Measurements from ENCODE around the gene ACO2. TPM values are rescaled to one million over a fixed set of nuclear protein-coding genes. Genes with fewer than 3 reads are reported as not detected.
"Not testable (repeated sequence)": the region's sequence is repeated elsewhere in the genome, so short reads cannot be mapped to it uniquely, and the experiment has no call there.

ACO2 gene
- 64.6 TPM for polyA plus RNA-seq (2013, experiment 1 of 2; ENCODE audit: insufficient read length)
- 60.3 TPM for polyA plus RNA-seq (2013, experiment 2 of 2; ENCODE audit: insufficient read length)

DNA sequence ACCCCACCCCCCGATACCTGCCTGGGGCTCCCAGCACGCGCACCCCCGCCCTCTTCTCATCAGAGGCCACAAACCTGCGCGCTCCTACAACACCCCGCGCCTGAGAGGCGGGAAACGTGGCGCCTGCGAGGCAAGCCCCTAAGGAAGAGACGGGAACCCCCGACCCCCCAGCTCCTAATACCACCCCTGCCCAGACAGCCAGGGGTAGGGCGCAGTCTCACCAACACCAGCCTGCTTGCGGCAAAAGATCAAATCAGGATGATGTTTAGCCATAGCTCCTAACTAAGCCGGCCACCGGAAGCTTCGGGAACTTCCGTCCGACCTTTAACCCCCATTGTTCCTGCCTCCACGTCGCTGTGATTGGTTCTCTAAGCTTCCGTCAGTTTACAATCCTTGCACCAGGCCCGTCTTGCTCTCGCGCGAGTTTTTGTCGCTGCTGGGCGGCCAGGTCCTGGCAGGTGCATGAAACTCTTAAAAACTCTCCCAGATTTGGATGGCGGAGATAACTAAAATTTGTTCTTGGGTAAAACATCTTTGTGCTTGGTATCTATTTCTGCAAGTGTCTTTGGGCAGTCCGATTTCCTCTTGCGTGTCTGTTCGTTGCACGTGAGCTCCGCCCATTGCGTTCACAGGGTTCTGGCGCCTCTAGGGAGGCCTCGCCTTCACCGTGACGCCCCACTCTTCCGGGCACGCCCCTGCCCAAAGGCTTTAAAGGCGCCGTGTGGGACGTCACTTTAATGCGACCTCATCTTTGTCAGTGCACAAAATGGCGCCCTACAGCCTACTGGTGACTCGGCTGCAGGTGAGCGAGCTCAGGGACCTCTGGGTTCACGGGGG, at the start of gene ACO2, which contains the start of gene PHF5A:
TSS of gene ACO2 (plus strand) at position 737 of the 837 bp plus-strand sequence. CDS start at position 767, 30 bp downstream.
TSS of gene PHF5A (minus strand) at position 312 of the 837 bp plus-strand sequence. CDS start at position 273, 39 bp downstream.
- DNase-seq = peak; percentile 98

DNA sequence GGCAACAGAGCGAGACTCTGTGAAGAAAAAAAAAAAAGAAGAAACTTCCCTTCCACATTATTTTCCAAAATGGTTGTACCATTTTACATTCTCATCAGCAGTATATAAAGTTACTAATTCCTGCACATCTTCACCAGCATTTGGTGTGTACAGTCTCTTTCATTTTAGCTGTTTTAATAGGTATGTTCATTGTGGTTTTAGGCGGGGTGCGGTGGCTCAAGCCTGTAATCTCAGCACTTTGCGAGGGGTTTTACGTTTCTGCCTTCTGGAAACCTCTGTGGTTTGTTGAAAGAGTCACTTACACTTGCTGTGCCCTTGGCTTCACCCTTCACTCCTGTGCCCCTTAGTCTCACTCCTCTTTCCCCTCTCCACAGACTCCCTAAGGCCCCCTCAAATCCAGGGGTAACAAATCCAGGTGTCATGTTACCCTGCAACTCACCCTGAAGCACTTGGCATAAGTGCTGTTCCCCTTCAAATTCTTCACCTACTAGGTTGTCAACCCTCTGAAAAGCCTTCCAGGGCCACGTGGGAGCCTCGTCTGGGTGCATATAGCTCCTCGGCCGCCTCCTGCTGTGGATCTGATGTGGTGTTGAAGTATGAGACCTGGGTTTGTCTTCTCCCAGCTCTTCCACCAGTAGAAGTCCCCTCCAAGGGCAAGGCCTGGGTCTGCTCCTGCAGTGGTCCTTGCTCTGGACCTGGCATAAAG, 43.1 kb upstream of the ACO2 start:
- DNase-seq = no peak

DNA sequence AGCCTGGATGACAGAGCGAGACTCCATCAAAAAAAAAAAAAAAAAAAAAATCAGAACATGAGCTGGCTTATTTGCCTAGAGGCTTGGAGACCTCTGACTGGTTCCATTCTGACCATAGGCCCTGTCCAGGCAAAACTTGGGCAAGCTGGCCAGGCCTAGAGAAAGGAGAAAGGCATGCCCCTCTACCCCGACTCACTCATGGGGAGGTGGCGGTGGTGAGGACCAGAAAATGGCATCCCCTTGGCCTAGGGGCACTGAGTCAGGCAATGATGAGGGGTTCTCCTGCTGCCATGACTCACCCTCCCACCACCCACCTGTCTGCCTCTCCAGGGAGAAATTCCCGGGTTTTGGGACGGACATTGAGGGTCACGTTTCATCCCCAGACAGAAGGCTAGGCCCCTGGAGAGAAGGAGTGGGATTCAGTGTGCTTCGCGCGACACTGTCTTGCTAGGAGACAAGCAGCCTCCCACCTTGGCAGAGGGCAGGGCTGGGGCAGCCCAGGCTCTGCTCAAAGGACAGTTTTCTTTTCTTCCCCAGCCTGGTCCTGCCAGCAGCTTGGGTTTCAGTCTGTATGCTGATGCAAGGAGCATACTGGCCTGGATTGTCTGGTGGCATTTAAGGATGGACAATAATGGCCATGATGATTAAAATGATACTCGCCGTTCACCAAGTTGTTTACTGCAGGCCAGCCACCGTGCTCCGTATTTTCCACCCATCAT, 39.5 kb upstream of the ACO2 start:
- no peak for DNase-seq

DNA sequence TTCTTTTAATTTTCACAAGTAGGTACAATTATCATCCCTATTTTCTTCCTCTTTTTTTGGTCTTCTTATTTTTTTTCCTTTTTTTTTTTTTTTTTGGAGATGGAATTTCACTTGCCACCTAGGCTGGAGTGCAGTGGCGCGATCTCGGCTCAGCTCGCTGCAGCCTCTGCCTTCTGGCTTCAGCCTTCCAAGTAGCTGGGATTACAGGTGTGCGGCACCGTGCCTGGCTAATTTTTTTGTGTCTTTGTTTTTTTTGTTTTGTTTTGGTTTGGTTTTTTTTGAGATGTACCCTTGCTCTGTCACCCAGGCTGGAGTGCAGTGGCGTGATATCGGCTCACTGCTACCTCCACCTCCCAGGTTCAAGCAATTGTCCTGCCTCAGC, 39.0 kb upstream of the ACO2 start:
- DNase-seq = no peak

DNA sequence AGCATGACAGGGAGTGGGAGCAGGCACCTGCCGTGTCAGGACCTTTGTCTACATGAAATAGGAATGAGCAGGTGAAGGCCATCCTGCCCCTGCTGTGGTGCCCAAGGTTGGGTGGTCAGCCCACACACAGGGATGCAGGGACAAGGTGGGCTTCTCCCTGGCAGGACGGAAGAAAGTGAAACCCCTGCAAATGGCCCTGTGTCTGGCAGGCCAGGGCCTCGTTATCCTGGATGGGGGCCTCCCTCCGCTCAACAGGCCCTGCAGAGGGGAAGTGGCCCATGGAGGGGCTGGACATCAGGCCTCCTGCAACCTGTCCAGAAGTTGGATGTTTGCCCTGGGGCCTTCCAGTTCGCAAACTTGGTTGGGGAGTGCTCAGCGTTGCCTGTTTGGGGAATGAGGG, 37.3 kb upstream of the ACO2 start:
- DNase-seq = no peak

DNA sequence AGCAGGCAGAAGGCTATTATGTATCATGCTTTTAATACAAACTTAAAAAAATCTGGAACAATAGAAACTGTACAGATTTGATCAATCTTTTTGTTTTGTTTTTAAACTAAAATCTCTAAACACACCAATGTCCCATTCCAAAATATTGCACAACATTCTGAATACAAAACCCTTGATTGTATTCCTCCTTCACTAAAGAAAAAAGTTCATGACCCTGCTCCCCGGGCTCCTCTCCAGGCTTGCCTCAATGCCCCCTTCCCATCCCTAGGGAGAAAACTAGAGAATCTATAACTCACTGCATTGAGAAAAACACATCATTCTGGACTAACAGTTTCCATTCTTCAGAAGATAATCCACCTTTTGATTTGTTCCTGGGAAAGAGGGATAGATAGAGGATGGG, 35.4 kb upstream of the ACO2 start:
- DNase-seq = not testable (repeated sequence)

DNA sequence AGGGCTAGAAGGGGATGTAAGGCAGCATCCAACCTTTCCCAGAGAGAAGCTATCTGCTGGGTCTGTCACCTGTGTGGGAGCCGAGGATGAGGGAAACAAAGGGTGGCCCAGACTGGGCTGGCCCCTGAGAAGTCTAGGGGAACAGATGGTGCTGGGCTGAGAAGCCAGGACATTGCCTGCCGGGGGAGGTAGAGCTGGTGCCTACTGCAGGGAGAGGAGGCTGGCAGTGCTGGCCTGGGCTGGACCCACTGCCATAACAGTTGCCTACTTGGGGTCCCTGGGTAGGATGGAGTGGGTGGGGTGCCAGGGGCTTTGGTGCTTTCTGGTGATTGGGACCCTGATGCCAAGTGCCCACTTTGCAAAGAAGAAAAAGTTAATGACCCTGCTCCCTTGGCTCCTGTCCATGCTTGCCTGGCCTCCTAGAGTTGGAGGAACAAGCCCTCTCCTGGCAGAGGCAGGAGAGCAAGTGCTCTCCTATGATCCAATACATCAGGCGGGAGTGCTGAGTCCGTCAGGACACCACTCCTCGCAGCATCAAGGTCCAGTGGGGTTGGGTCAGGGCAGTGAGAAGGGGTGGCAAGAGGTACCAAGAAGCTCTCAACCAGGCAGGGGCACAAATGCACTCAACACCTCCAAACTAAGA, 34.4 kb upstream of the ACO2 start:
- DNase-seq = not testable (repeated sequence)

DNA sequence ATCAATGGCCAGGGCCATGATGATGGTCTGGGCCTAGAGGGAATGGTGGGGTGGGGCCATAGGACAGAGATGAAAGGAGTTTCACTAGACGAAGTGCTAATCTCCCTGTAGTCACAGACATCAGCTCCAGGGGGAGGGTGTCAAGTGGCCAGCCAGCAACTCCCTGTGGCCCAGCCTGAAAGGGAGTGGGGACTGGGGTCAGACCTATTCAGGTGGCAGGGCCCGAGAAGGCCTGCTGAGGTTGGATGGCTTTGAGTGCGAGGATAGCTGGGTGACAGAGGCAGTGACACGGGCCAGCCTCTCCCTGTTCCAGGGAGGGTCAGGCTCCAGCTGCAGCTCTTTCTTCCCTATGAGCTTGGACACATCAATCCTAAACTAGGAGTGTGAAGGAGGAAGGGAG, 33.4 kb upstream of the ACO2 start:
- DNase-seq = no peak

DNA sequence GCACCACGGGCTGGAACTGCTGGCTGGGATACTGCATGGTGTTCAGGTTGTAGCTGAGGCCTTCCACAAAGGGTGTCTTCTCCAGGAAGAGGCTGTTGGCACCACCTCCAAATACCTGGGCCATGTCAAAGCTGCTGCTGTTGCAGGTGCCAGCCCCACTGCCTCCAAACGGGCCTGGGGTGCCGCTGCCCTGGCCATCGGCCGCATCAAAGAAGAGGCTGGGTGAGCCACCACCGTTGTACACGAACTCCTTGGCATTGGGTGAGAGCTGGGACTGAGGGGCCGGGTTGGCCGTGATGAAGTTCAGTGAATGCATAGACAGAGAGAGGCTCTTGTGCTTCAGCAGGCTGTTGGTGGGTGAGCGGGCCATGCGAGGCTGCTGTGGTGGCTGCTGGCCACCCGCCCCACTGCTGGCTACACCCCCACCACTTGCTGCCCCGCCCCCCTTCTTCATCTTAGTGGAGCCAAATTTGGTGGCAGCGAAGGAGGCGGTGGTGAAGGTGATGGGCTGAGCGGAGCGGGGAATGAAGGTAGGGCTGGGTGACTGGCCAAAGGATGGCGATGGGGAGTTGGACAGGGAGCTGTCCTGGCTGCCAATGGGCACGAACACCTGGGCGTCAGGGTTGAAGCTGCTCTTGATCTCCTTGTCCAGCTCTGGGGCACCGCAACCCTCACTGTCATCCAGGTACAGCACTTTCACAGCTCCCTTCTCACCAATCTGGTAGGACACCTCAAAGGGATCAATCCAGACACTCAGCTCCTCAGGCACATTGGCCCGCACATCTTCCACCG, 32.4 kb upstream of the ACO2 start:
- DNase-seq = no peak

DNA sequence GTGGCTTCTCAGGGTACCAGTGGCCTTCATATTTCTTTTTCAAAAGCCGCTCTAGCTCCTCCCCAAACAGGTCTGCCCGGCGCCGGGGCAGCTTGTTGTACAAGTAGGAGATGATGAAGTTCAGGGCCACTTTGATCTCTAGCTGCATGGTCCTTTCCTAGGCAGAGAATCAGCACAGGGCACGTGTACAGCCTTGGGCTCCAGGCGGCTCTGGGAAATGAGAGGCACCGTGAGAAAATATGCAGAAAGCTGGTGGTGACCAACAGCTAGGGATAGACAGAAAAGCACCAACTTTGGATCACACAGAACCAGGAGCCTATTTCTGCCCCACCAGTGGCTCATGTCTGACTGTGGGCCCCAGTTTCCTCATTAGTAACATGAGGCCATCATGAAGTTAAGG, 31.7 kb upstream of the ACO2 start:
- no peak for DNase-seq

DNA sequence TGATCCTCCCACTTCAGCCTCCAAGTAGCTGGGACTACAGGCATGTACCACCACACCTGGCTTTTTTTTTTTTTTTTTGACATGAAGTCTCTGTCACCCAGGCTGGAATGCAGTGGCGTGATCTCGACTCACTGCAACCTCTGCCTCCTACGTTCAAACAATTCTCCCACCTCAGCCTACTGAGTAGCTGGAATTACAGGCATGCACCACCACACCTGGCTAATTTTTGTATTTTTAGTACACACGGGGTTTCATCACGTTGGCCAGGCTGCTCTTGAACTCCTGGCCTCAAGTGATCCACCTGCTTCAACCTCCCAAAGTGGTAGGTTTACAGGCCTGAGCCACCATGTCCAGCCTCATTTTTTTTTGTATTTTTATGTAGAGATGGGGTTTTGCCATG, 28.4 kb upstream of the ACO2 start:
- DNase-seq = not testable (repeated sequence)

DNA sequence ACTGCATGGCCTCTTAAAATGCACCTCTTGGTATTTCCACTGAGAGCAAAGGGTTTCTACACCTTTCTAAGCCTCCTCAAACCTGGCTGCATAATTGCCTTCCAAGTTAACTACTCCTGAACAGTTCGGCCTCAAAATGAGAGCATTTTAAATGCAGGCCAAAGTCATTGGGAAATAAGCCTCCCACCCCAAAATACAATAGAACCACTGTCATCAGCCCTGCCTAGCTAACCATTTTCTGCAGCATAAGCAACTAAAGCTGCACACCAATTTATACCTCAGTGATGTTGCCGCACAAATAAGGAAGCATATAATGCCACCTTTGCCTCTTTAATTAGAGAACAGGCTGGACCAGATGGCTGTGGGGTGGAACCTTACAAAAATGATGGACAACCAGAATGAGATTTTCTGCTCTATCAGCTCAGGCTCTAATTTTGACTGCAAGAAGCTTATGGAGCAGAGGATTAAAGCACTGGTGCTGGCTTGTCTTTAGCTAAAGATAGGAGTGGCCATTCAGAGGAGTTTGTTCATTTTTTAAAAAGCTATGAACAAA, 26.6 kb upstream of the ACO2 start:
- DNase-seq = no peak

DNA sequence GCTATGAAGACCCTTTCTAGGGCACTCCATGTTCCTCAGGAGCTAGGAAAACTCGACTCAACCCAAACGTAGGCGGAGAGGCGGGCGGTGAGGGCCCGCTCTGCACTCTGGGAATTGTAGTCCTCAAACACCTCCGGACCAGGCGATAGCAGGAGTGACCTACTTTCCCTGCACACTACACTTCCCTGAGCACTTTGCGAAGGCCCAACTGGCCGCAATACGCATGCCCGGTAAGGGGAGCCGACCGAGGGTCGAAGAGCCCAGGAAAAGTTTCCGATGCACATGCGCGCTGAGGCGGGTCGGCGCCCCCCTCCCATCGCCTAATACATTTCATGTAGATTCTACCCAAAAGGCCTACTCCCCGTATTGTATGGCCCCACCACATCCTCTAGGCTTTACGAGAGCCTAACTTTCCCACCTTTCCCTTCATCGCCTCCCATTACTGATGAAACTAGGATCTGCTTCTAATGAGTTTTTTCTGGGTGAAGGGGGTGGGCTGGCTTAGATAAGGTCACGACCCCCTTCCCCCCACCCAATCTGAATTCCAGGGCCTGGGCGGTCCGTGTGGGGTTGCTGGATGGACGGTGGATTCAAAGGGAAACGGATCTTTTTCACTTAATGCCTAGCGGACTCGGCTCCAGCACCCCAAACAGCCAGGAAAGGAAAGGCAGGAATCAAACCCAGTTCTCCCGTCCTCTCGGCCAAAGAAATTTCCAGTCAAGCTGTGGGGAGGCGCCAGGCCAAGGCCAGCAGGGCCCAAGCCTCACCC, 24.4 kb upstream of the ACO2 start:
- DNase-seq = peak; percentile 98

DNA sequence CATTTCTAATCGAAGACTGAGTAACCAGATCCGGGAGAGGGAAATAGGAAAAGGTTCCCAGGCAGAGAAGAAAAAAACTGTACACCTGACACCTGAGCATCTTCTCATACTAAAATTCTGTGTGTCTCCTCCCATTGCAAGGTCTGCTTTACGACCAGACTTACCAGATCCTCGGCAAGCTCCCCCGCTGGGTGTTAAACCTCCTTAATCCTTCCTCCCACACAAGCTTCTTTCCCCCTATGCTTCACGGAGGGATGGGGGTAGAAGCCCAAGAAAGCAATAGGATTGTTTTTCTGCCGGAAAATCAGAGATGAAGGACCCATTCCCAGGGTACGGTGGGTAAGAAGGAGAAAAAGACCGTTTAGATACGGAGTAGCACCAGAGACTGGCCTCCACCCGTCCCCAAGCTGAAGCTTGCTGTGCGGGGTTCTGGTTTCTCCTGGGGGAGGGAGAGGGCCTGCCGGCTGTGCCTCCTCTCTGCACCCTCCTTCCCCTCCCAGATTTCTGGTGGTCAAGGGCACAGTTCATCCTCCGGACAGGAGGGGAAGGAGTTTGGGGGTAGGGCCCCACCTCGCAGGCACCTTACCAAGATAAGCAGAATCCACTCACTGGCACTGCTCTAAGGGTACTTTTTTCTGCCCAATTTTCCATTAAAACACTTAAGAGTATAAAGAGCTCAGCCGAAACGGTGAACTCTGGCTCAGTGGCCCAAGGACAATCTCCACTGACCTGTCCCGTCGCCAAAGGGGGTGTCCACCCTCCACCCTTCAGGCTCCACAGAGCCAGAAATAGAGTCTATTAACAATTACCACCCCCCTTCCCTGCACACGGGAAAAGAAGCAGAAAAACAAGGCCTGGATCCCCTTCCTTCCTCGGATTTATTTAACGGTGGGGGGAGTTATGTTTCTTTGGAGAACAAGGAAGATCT, 23.5 kb upstream of the ACO2 start:
- peak; percentile 36 for DNase-seq

DNA sequence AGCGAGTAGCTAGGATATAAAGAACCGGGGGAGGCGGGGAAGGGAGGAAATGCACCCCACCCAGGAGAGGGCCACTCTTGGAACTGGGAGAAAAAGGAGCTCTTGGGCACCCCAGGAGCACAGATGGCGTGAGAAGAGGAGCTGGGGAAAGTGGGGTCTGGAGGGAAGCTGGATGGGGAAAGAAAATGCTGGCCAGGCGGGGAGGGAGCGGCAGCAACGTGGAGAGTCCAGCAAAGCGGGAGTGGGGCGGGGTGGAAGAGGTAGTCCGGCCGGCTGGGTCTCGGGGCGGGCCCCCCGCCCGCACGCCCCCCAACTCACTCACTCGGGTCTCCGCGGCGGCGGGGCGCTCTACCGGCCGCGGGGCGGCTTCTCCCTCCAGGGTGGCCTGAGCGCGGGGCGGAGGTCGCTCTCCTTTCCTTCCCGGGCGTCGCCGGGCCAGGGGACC, 22.8 kb upstream of the ACO2 start:
- no peak for DNase-seq

DNA sequence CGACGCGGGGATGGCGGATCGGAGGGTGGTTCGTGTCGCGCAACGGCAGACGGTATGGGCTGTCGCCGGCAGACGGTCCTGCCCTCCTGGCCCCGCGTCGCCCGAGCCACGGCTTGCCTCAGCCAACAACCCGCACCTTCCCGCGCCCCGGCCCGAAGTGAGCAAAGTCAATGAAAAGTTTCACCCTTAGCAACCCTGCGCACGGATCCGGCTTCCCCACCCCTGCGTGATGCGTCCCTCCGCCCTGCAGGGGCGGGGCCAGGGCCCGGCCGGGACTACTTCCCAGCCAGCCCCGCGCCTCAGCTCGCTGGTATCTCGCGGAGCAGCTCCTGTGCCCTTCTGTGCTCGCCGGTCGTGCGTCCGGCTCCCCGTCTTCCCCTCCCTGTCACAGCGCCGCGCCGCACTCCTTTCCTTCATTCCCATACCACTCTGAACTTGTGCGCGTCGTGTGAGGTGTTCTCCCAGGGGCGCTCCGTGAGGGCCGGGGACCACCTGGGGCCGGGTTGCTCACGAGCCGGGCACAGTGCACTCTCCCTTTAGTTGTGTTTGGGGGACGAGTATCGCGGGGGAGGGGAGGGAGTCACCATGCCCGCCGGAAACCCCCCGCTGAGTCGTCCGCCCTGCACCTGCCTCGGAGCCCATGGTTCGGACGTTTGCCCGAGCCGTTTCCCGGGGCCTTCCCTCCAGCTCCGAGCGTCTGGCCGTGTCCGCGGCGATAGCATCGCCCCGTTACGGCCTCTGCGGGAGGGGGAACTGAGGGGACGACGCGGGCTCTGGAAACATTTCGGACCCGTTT, 22.1 kb upstream of the ACO2 start, which contains the start of gene TOB2:
TSS of gene TOB2 (minus strand) at position 163 of the 796 bp plus-strand sequence. CDS start 9,456 bp downstream, outside the sequence.
- DNase-seq = peak; percentile 97

DNA sequence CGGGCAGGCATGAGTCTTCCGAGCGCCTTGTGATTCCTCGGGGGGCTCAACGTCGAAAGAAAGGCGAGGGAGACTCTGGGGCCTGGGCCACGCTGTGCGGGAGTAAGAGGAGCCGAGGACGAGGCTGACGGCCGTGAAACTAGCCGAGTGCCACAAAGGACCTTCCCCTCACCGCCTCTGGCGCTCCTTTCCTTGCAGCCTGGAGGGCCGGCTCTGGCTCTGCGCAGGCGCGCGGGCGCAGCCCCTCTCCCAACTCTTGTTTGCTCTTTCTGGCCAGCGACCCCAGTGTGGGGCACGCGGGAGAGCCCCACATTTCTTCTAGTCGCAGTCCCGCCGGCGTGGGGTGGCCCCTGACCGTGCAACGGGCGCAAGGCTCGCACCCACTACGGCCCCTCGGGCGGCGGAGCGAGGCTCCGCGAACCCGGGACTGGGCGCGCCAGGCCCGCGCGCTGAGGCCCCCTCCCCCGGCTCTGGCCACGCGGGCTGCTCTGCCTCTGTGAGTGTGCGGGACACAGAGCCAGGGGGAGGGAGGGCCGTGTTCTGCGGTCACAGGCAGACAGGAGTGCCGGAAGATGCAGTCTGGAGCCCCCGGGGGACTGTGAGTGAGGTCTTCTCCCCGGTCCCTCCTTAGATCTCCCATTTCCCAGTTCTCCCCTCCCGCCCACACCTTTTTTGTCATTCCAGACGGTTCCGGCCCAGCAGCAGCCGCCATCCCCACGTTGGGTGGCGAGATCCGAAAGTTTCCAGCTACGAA, 21.3 kb upstream of the ACO2 start:
- DNase-seq = peak; percentile 67
